ENCODE data around the gene ZBTB40.

Gene ZBTB40

DNA sequence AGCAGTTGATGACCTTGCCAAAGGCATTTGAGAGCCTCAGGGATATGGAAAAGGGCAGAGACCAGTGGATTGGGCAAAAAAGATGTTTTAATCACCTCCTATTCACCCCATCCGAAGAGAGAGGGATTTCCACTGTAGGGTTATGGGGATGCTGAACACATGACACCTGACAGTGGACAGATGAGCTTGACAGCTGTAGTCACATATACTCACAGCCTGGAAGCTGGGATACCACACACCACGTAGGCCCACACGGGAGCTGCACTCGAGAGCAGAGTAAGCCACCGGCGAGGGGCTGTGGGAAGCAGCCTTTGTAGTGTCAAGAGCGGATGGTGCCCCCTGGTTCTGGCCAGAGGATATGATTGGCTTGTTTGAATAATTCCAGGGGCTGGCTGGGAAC, 20.0 kb downstream of the ZBTB40 start:
- no peak for DNase-seq (ENCODE audit: low spot score)

DNA sequence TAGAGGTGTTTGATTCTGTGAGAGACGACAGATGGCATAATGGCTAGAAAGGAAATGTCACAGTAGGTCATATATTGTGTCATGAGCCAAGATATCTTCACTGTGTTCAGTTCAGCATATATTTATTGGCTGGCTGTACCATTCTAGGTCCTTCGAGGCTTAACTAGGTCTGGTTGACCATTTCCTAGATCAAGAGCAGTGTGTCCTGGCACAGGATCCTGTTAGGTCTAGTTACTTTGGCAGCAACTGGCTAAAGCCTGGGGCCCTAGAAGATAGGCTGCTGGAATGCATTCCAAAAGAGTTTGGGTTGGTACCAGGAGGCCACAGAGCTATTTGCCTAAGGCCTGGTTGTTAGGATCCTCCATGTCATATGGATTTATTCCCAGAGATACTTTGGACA, 20.9 kb downstream of the ZBTB40 start:
- no peak for DNase-seq (ENCODE audit: low spot score)

DNA sequence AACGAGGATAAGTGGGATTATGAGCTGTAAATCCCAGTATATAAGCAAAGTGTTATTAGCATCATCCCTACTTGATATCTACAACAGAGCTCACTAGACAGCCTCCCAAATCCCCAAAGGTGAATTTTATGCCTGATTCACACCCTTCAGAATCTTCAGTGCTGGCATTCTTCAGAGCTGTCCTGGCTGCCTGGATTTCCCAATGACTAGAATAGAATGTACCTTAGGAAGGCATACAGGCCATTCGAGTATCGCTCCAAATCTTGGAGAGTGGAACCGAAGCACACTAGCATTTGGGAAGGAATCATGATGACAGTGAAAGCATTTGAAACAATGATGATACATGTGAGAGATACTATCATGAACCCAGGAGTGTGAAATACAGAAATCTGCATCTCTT, 22.3 kb downstream of the ZBTB40 start:
- DNase-seq (ENCODE audit: low spot score) = no peak

DNA sequence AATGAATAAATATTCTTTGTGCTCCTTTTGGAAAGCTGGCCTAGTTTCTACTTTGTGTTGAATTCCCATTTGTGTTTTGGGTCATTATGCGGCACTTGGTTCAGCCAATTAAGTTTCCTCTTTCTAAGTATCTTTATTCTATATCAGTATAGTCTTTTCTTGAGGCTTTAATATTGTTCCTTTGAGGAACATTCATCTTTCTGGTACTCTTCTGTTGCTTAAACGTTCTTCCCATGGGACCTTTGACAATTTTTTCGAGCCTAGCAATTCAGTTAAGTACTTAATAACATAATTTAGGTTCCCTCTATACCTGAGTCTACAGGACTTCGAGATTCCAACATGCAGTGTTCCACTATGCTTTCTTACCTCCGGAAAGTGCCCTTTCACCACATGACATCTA, 24.9 kb downstream of the ZBTB40 start:
- DNase-seq (ENCODE audit: low spot score) = no peak

DNA sequence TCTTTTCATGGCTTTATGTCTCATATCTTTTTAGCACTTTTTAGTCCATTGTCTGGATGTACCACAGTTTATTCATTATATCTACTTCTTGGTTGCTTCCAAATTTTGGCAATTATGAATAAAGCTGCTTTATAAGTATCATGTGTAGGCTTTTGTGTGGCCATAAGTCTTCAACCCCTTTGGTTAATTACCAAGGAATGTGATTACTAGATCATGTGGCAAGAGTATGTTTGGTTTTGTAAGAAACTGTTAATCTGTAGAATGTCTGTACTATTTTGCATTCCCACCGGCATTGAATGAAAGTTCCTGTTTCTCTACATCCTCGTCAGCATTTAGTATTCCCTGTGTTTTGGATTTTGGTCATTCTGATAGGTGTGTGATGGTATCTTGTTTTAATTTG, 31.5 kb downstream of the ZBTB40 start:
- DNase-seq (ENCODE audit: low spot score) = no peak

DNA sequence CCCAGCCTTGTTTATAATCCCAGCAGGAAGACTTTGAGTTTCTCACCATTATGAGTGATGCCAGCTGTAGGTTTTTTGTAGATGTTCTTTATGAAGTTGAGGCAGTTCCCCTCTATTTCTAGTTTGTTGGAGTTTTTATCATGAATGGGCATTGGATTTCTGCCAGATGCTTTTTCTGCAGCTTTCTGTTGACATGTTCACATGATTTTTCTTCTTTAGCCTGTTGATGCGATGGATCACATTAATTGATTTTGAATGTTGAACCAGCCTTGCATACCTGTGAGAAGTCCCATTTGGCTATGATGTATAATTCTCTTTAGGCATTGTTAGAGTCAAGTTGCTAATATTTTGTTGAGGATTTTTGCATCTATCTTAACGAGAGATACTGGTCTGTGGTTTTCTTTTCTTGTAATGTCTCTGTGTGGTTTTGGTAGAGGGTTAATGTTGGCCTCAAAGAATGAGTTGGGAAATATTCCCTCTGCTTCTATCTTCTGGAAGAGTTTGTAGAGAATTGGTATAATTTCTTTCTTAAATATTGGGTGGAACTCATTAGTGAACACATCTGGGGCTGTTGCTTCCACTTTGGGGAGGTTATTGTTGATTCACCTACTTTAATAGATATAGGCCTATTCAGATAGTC, 33.2 kb downstream of the ZBTB40 start:
- no peak for DNase-seq (ENCODE audit: low spot score)

DNA sequence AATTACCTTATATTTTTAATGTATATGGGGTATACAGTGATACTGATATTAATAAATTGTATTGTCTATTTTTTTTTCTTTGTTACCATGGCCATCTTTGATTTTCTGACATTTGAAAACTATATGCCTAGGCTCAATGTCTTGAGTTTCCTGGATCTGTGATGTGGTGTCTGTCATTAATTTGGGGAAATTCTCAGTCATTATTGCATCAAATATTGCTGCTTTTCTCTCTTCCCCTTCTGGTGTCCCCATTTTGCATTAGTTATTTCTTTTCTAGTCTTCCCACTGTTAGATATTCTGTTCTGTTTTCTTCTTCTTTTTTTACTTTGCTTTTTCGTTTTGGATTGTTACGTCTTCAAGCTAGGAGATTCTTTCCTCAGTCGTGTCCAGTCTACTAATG, 33.8 kb downstream of the ZBTB40 start:
- no peak for DNase-seq (ENCODE audit: low spot score)

DNA sequence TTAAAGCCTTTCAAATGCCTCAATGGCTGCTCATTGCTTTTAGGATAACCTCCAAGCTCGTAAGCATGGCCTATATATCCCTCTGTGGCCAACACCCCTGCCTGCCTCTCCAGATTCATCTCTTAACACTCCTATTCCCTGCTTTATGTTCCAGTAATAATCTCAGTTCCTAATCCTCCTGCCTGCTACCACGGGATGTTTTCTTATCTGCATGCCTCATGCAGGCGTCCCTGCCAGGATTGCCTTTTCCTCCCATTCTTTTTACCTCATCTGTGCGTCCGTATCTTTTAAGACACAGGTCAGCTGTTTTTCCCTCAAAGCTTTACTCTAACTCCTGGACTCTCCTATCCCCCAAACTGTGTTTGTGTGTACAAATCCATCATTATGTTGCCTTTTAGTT, 36.1 kb downstream of the ZBTB40 start:
- DNase-seq (ENCODE audit: low spot score) = no peak

DNA sequence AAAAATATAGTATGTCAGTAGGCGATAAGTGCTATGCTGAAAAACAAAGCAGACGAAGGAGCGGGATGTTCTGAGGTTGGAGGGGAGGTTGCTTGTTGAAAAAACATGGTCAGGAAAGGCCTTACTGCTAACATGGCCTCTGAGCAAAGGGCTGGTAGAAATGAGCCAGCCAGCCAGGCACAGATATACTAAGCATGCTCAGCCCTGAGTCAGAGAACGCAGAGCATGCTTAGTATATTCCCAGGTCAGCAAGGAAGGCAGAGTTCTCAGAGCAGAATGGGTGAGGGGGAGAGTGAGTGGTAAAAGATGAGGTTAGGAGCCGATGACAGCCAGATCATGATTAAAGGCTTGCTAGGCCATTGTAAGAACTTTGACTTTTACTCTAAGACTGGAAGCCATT, 36.7 kb downstream of the ZBTB40 start:
- no peak for DNase-seq (ENCODE audit: low spot score)

DNA sequence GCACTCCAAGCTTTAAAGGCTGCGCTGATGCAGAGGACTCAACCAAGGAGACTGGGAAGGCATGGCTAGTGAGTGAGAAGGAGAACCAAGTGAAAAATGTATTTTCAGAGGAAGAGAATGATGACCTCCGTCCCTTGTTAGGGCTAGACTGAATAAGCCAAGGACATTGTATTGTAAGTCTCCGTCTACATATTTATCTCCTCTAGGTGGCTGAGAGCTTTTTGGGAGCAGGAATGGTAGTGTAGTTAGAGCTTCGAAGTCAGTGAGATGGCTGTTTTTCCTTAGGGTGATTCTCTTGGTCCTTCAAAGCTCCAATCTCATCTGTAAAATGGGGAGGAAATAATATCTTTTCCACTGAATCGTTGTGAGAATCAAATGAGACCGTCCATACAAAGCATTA, 37.6 kb downstream of the ZBTB40 start:
- DNase-seq (ENCODE audit: low spot score) = no peak

DNA sequence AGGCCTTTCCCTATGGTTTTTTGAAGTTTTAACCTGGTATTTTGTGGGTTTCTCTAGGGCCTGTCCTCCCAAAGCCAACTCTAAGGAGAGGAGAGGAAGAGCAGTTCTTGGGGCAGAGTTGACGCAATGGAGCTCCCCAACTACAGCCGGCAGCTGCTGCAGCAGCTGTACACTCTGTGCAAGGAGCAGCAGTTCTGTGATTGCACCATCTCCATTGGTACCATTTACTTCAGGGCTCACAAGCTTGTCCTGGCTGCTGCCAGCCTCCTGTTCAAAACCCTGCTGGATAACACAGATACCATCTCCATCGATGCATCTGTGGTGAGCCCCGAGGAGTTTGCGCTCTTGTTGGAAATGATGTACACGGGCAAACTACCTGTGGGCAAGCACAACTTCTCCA, 38.2 kb downstream of the ZBTB40 start:
- no peak for DNase-seq (ENCODE audit: low spot score)

DNA sequence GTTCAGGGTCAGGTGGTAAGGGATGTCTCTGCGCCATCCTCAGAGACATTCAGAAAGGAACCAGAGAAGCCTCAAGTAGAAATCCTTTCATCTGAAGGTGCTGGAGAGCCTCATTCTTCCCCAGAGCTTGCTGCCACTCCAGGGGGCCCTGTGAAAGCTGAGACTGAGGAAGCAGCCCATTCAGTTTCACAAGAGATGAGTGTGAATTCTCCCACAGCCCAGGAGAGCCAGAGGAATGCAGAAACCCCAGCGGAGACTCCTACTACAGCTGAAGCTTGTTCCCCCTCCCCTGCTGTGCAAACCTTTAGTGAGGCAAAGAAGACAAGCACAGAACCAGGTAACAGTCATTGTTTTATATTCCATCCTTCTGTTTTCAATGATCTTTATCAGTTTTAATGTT, 38.7 kb downstream of the ZBTB40 start:
- no peak for DNase-seq (ENCODE audit: low spot score)

DNA sequence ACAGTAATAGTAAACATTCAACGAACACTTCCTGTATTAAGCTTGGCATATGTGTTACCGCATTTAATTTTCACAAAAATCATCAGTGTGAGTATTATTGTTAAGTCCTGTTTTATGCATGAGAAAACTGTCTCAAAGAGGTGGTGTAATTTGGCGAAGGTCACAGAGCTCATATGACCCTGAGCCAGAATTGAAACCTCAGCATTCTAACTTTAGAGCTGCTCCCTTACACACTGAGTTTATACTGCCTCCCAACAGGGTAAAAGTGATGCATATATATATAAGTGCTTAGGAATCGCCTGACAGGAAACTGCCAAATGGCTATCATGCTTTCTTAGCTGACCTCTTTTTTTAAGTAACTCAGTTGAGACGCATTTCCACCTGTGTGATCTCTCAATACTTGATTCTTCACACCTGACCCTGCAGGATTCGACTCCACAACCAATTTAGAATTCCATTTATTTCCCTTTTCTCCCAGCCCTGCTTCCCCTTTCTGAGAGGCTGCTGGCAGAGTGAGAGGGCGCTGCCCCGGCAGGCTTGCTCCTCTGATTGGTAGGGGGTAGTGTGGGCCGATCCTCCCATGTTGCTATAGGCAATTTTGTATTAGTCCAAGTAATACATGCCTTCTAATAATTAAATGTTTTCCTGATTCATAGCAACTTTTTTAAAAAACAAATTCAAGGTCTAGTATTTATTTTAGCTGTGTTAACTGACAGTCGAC, 40.5 kb downstream of the ZBTB40 start:
- no peak for DNase-seq (ENCODE audit: low spot score)

DNA sequence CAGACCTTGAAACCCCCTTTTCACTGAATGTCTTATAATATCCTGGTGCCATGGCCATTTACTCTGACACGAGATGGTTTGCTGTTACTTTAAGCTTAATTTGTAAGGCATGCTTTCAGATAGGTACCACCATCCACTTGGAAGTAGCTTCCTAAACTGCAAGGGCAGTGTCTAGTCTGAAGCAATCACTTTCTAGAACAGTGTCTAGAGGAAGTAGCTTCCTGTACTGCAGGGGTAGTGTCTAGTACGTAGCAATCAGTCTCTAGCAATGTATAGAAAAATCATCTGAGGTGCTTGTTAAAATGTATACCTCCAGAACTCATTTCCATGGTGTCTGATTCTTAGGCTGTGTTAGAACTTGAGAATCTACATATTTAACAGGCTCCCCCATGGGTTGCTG, 42.5 kb downstream of the ZBTB40 start:
- DNase-seq (ENCODE audit: low spot score) = no peak

DNA sequence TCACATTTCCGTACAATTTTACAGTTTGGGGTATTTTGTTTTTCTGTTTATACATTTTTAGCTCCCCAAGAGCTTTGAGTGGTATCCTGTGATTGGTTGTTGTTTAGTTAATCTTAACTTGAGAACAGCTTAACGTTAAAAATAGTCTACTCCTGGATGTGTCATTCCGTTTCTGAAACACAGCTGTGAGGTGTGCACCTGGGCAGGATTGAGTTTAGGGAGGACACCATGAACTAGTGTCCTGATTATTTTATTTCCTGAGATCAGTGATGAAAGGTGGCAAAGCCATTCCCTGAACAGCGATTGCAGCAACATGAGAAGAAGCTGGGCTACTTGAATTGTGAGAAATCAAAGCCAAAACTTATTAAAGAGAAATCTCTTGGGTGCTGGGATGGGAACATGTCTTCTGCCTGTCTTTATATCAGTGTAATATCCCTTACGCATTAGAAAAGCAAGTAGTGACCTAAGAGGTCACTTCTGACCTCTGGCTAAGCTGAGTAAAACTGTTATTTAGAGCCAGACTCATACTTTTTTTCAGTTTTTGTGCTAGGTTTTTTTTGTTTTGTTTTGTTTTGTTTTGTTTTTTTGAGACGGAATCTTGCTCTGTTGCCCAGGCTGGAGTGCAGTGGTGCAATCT, 43.4 kb downstream of the ZBTB40 start:
- DNase-seq (ENCODE audit: low spot score) = no peak

DNA sequence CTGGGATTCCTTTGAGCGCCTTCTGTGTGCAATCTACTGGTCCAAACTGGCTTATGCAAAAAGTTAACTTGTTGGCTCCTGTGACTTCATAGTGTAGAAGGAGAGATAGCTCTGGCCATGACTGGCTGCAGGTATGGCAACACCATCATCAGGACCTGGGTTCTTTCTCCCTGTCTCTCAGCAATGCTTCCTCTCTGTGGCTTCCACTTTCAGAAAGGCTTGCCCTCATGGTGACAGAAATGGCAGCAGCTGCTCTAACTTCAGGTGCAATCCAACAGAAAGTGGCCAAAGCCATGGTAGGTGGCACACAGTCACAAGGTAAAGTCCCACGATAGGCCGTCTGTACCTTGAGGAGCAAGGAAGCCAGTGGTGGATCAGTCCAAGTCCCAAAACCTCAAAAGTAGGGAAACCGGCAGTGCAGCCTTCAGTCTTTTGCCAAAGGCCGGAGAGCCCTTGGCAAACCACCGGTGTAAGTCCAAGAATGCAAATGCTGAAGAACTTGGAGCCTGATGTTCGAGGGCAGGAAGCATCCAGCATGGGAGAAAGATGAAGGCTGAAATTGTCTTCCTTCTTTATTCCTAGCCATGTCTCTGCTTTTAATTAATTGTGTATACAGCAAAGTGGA, 45.0 kb downstream of the ZBTB40 start:
- DNase-seq (ENCODE audit: low spot score) = no peak

DNA sequence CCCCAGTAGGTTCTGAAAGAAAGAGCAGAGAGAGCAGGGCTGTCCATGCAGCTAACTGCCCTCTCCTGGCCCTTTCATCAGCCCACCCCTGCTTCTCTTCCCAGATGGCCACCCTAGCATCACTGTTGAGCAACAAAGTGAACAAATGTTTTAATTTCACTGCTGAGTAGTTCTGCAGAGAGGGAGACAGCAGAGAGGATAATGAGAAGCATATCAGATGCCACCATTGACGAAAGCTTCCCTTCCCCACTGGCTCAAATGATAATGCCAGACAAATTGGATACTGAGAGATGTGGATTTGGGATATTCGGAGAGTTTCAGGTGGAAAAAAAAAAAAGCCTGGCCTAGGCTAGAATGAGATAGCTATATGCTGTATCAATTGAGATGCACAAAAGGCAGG, 46.8 kb downstream of the ZBTB40 start:
- DNase-seq (ENCODE audit: low spot score) = no peak

DNA sequence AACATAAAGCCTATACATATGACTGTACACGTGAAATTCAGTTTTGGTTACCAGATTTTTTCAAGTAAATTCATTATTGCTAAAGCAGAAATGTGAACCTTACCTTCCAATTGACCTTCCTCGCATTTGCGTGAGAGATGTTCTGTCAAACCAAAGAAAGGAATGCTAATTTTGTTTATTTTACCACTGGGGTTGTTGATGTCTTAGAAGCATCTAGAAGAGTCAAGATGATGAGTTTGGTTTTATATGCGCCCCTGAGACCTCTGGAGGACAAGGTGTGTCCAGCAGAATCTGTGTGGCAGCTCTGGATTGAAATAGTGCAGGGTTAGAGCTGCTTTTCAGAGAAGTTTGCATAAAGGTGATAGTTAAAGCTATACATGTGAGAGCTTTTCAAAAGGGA, 48.4 kb downstream of the ZBTB40 start:
- DNase-seq (ENCODE audit: low spot score) = no peak

DNA sequence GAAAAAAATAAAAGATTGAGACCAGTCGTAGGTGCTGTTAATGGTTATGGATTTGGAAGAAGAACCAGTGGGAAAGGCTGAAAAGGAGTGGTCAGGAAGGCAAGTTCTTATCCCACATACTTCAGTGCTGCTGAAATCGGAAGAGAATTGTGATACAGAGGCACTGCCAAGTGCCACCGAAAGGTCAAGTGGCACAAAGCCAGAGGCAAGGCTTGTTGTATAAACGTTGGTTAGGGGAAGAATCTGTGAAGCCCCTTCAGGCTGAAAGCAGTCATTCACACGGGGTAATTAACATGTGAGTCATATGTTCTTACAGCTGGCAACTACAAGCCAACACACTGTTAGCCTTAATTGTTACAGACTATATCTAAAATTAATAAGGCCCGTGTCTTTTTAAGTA, 48.8 kb downstream of the ZBTB40 start:
- no peak for DNase-seq (ENCODE audit: low spot score)

DNA sequence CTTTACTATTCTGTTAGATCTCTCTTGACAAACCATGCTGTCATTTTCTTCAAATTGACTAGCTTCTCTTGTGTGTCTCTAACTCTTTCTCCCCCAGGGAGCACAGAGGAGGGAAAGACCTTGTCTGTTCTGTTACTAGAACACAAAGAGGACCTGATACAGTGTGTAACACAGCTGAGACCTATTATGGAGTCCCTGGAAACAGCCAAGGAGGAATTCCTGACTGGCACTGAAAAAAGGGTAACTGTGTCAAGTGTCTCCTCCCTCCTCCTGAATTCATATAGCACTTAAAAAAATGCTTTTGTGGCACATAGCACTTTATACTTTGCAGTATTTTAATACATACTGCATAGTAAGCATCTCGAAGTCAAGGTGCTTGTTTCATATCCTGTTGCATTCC, 50.6 kb downstream of the ZBTB40 start:
- no peak for DNase-seq (ENCODE audit: low spot score)

DNA sequence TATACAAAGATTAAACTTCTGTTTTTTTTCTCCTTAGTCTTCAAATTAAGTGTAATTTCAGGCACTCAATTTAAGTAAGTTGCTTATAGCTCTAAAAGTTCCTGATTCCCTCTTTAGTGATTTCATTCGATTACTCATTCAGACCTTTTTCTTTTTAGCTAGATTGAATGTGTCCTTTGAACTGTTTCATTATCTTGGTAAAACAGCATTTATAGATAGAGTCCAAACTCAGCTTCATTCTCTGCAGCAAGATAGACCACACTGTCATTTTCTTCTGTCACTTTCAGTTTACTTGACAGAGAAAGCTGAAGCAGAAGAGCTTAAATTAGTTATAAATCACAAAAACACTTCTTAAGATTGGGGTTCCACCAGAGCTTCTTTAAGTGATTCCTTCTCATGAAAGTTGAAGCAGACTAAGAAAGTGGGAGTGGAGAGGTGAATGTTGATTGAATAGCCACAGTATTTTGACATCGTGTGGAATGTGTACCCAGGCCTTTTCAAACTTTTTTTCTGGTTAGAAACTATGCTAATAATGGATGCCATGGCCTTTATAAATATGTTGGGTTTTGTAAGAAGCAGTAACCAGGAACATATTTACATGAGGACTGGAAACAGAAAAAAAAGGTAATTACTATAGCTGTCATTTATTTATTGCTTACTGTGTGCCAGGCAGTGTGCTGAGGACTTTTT, 52.2 kb downstream of the ZBTB40 start:
- DNase-seq (ENCODE audit: low spot score) = no peak

DNA sequence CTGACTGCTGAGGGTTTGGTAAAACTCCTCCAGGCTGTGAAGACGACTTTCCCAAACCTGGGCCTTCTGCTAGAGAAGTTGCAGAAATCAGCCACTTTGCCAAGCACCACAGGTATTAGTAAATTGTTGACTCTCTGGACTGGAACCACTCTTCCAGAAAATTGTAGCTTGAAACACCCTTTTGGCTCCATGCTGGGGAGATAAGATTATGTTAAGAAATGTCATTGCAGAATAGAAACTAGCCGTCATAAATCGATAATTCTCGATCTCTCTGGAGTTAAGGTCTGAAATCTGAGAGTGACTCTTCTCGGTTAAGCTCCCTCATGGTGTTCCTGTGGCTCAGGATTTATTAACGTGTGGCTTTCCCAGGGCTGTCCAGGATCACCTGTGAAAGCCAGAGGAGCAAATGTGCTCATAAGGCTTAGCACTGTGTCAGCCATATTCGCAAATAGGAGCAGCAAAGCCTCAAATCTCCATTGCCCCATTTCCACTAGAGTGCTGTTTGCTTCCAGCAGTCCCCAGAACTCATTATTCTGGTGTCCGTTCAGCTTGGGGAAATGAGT, 54.6 kb downstream of the ZBTB40 start:
- DNase-seq (ENCODE audit: low spot score) = no peak

All from ecto neural progenitor cell (in vitro differentiated cells).